ENCODE measurements around the gene WHRN.

Gene WHRN

GRCh38 chr9:114482593-114482992, 22.7 kb downstream of the WHRN start:
- Histone ChIP-seq H3K4me3 (ENCODE audit: low read depth in 1 of 2, low read length in 1 of 2) (no peak overlapping the region), H3K27me3 (no peaks in the 10 kb centered on the region), H3K4me1 (ENCODE audit: control insufficient read depth in 1 of 2, insufficient read depth in 1 of 2, low read depth in 1 of 2, low read length in 1 of 2) (no peaks in the 10 kb centered on the region), H3K36me3 (no peaks in the 10 kb centered on the region), H3K27ac (no peak overlapping the region), H3K9me3 (no peaks in the 10 kb centered on the region)
- TF ChIP-seq CTCF (IDR thresholded peaks at IDR 0.05): no peak

GRCh38 chr9:114481789-114482188, 23.5 kb downstream of the WHRN start:
- H3K4me1 ChIP-seq (ENCODE audit: control insufficient read depth in 1 of 2, insufficient read depth in 1 of 2, low read depth in 1 of 2, low read length in 1 of 2): no peaks in the 10 kb centered on the region
- no peak overlapping the region for H3K27ac ChIP-seq
- no peaks in the 10 kb centered on the region for H3K27me3 ChIP-seq
- H3K4me3 ChIP-seq (ENCODE audit: low read depth in 1 of 2, low read length in 1 of 2): no peak overlapping the region
- H3K36me3 ChIP-seq: no peaks in the 10 kb centered on the region
- TF ChIP-seq CTCF (IDR thresholded peaks at IDR 0.05): no peak
- no peaks in the 10 kb centered on the region for H3K9me3 ChIP-seq

- Histone ChIP-seq H3K27ac (no peak overlapping the region), H3K36me3 (no peaks in the 10 kb centered on the region), H3K4me3 (ENCODE audit: low read depth in 1 of 2, low read length in 1 of 2) (no peak overlapping the region), H3K9me3 (no peaks in the 10 kb centered on the region), H3K27me3 (peaks cover under 1% of the 10 kb centered on the region), H3K4me1 (ENCODE audit: control insufficient read depth in 1 of 2, insufficient read depth in 1 of 2, low read depth in 1 of 2, low read length in 1 of 2) (no peaks in the 10 kb centered on the region)
- no peak for TF ChIP-seq CTCF (IDR thresholded peaks at IDR 0.05)
Measured at GRCh38 chr9:114480746-114481435, 24.4 kb downstream of the WHRN start.

GRCh38 chr9:114478871-114479270, 26.4 kb downstream of the WHRN start:
- Histone ChIP-seq H3K4me3 (ENCODE audit: low read depth in 1 of 2, low read length in 1 of 2) (no peak overlapping the region), H3K36me3 (no peaks in the 10 kb centered on the region), H3K4me1 (ENCODE audit: control insufficient read depth in 1 of 2, insufficient read depth in 1 of 2, low read depth in 1 of 2, low read length in 1 of 2) (no peaks in the 10 kb centered on the region), H3K27ac (no peak overlapping the region), H3K9me3 (no peaks in the 10 kb centered on the region), H3K27me3 (peaks cover 12% of the 10 kb centered on the region)
- TF ChIP-seq CTCF (IDR thresholded peaks at IDR 0.05): no peak

GRCh38 chr9:114478459-114478858, 26.8 kb downstream of the WHRN start:
- Histone ChIP-seq H3K27ac (no peak overlapping the region), H3K36me3 (no peaks in the 10 kb centered on the region), H3K27me3 (peaks cover 12% of the 10 kb centered on the region), H3K9me3 (no peaks in the 10 kb centered on the region), H3K4me1 (ENCODE audit: control insufficient read depth in 1 of 2, insufficient read depth in 1 of 2, low read depth in 1 of 2, low read length in 1 of 2) (no peaks in the 10 kb centered on the region), H3K4me3 (ENCODE audit: low read depth in 1 of 2, low read length in 1 of 2) (no peak overlapping the region)
- no peak for TF ChIP-seq CTCF (IDR thresholded peaks at IDR 0.05)
